GM20000 (cell line): ENCODE results near the gene PRAC2.

Experiments
- DNase-seq: peaks from one replicate; pipeline ENCODE4 v3.0.0; 2012; ENCODE audit warnings: low spot score
- CTCF ChIP-seq: IDR thresholded peaks from 2 replicates; pipeline ENCODE4 v1.5.1; 2012; ENCODE audit warnings: mild to moderate bottlenecking, control low read depth; ENCODE audit errors: extremely low read depth, missing control alignments

The PRAC2 gene

GRCh38 chr17:48722915-48723422, at the start of gene PRAC2:
Gene PRAC2 (plus strand): TSS chr17:48723185. CDS start chr17:48724411, 1,226 bp downstream.
- DNase-seq = no peak
- TF ChIP-seq CTCF = no peak

GRCh38 chr17:48676963-48677558, 45.9 kb upstream of the PRAC2 start:
- no peak for DNase-seq
- TF ChIP-seq CTCF = no peak

- peak; percentile 94 for TF ChIP-seq CTCF
- DNase-seq = peak; percentile 86
Measured at GRCh38 chr17:48678141-48678971, 44.6 kb upstream of the PRAC2 start.

GRCh38 chr17:48679385-48680096, 43.4 kb upstream of the PRAC2 start:
- no peak for TF ChIP-seq CTCF
- no peak for DNase-seq

GRCh38 chr17:48681609-48682008, 41.4 kb upstream of the PRAC2 start:
- no peak for DNase-seq
- no peak for TF ChIP-seq CTCF

GRCh38 chr17:48690655-48691054, 32.3 kb upstream of the PRAC2 start:
- TF ChIP-seq CTCF = no peak

GRCh38 chr17:48692049-48692448, 30.9 kb upstream of the PRAC2 start:
- no peak for TF ChIP-seq CTCF
- DNase-seq = no peak

More at GRCh38 chr17:48690655-48691054, 32.3 kb upstream of the PRAC2 start:
- DNase-seq = no peak
